ENCODE data around the gene SPATA32. TPM values are rescaled to one million over a fixed set of nuclear protein-coding genes. Genes with fewer than 3 reads are reported as not detected.
A peak's percentile ranks its signal among the peaks of the same experiment; 100 is the strongest.
"Not testable (repeated sequence)": the region's sequence is repeated elsewhere in the genome, so short reads cannot be mapped to it uniquely, and the experiment has no call there.

SPATA32 gene
- total RNA-seq, 1 experiment from 2014 or later: not detected

DNA sequence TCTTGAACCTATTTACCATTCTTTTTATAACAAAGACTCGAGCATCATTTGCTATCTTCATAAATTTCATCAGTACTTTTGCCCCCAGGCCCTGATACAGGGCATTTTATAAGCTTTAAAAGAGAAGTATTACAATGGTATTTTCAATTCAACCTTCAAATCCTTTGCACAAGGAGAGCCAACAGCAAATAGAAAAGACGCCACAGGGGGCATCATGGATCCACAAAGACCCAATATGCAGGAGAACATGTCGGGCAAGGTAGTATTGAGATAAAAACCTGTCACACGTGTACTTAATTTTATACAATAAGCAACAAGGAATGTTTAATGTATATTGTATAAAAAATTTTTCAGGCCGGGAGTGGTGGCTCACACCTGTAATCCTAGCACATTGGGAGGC is 44.7 kb upstream of the SPATA32 start:
- no peaks in the 10 kb centered on the region for H3K9me3 Mint-ChIP-seq (ENCODE audit: unreplicated experiment)
- POLR2A ChIA-PET: interaction anchor here (0.6 to 7.6 kb wide), 9 partner anchors 12 to 516 kb away, joined by 3 to 88 read pairs (median 3); partner anchors contain the start of gene MAP3K14
- peaks cover 17% of the 10 kb centered on the region for H3K4me1 Mint-ChIP-seq (ENCODE audit: insufficient read depth, unreplicated experiment)
- intact Hi-C loops (cut with micrococcal nuclease): no loop called here
- H3K27me3 Mint-ChIP-seq (ENCODE audit: insufficient read depth, unreplicated experiment): no peaks in the 10 kb centered on the region
- TF ChIP-seq, protein P1, sequence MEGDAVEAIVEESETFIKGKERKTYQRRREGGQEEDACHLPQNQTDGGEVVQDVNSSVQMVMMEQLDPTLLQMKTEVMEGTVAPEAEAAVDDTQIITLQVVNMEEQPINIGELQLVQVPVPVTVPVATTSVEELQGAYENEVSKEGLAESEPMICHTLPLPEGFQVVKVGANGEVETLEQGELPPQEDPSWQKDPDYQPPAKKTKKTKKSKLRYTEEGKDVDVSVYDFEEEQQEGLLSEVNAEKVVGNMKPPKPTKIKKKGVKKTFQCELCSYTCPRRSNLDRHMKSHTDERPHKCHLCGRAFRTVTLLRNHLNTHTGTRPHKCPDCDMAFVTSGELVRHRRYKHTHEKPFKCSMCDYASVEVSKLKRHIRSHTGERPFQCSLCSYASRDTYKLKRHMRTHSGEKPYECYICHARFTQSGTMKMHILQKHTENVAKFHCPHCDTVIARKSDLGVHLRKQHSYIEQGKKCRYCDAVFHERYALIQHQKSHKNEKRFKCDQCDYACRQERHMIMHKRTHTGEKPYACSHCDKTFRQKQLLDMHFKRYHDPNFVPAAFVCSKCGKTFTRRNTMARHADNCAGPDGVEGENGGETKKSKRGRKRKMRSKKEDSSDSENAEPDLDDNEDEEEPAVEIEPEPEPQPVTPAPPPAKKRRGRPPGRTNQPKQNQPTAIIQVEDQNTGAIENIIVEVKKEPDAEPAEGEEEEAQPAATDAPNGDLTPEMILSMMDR (IDR thresholded peaks at IDR 0.05; ENCODE audit: unreplicated experiment): no peak
- peaks cover 35% of the 10 kb centered on the region for H3K36me3 Mint-ChIP-seq (ENCODE audit: insufficient read depth, unreplicated experiment)
- no peak overlapping the region for H3K27ac Mint-ChIP-seq (ENCODE audit: low read depth, unreplicated experiment)
- no peak overlapping the region for H3K4me3 Mint-ChIP-seq (ENCODE audit: unreplicated experiment)
- no TSS peak for BruUV-seq (replicated peaks)
- no peak for DNase-seq (ENCODE audit: unreplicated experiment)
- CTCF ChIA-PET: interaction anchor here (0.6 to 5.4 kb wide), 6 partner anchors 11 to 356 kb away, joined by 3 to 17 read pairs (median 6); no protein-coding TSS in a partner anchor

DNA sequence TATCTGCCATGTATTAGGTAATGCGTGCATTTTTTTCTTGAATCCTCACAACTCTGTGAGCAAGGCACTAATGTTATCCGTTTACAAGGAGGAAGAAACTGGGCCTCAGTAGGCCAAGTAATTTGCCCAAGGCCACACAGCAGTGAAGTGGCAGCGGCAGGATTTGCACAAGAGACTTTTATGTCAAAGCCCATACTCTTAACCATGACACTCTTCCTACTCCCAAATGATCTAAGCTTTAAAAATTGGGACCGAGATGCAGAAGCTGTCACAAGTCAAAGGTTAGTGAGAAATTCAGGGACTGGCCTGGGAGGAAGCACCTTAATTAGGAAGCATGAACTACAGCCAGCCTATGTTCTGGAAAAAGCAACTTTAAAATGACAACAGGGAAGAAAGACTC is 44.2 kb upstream of the SPATA32 start:
- Mint-ChIP-seq H3K27ac (ENCODE audit: low read depth, unreplicated experiment) (no peak overlapping the region), H3K4me1 (ENCODE audit: insufficient read depth, unreplicated experiment) (peaks cover 11% of the 10 kb centered on the region), H3K4me3 (ENCODE audit: unreplicated experiment) (no peak overlapping the region), H3K9me3 (ENCODE audit: unreplicated experiment) (no peaks in the 10 kb centered on the region), H3K36me3 (ENCODE audit: insufficient read depth, unreplicated experiment) (peaks cover 35% of the 10 kb centered on the region), H3K27me3 (ENCODE audit: insufficient read depth, unreplicated experiment) (no peaks in the 10 kb centered on the region)
- TF ChIP-seq, protein P1 (IDR thresholded peaks at IDR 0.05; ENCODE audit: unreplicated experiment): no peak
- POLR2A ChIA-PET: interaction anchor here (0.6 to 7.6 kb wide), 10 partner anchors 12 to 516 kb away, joined by 3 to 88 read pairs (median 3); partner anchors contain the start of gene MAP3K14
- BruUV-seq (replicated peaks): no TSS peak
- intact Hi-C loops (cut with micrococcal nuclease): no loop called here
- CTCF ChIA-PET: interaction anchor here (0.6 to 5.4 kb wide), 4 partner anchors 11 to 355 kb away, joined by 3 to 17 read pairs (median 10); no protein-coding TSS in a partner anchor
- no peak for DNase-seq (ENCODE audit: unreplicated experiment)

- no peaks in the 10 kb centered on the region for H3K9me3 Mint-ChIP-seq (ENCODE audit: unreplicated experiment)
- no peak overlapping the region for H3K4me3 Mint-ChIP-seq (ENCODE audit: unreplicated experiment)
- CTCF ChIA-PET: interaction anchor here (1.8 to 5.4 kb wide), 3 partner anchors 10 to 29 kb away, joined by 6 to 17 read pairs (median 13); no protein-coding TSS in a partner anchor
- peak; percentile 49 for DNase-seq (ENCODE audit: unreplicated experiment)
- no peak overlapping the region for H3K27ac Mint-ChIP-seq (ENCODE audit: low read depth, unreplicated experiment)
- peaks cover 35% of the 10 kb centered on the region for H3K36me3 Mint-ChIP-seq (ENCODE audit: insufficient read depth, unreplicated experiment)
- no peaks in the 10 kb centered on the region for H3K27me3 Mint-ChIP-seq (ENCODE audit: insufficient read depth, unreplicated experiment)
- BruUV-seq (replicated peaks): no TSS peak
- TF ChIP-seq, protein P1 (IDR thresholded peaks at IDR 0.05; ENCODE audit: unreplicated experiment): no peak
- peaks cover 13% of the 10 kb centered on the region for H3K4me1 Mint-ChIP-seq (ENCODE audit: insufficient read depth, unreplicated experiment)
- POLR2A ChIA-PET: interaction anchor here (0.6 to 7.6 kb wide), 8 partner anchors 11 to 120 kb away, joined by 3 to 88 read pairs (median 3); partner anchors contain the start of gene MAP3K14
- intact Hi-C loops (cut with micrococcal nuclease): no loop called here
Observed at GRCh38 chr17:45305530-45306087, 43.7 kb upstream of the SPATA32 start.

DNA sequence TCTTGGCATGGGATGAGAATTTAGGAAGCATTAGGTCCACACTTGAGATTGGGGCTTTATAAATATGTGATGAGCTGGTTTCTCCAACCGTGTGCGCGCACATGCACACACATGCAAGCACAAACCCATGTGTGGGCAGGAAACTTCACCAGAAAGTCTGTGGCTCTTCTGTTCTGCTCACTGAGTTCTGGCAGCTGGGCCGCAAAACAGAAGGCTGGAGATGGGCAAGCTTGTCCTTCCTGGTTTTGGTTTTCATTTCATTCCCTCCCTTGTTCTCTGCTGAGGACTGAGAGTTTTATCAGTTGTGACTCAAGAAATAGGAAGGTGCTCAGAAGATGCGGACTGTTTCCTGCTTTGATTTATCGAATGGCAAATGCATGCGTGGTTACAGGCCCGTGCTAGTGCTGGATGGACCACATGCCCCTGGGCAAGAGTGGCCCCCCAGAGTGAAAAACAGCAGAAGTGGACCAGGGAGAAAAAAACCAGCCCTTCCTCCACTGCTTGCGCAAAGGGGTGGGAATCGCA is 40.8 kb upstream of the SPATA32 start:
- intact Hi-C loops (cut with micrococcal nuclease): no loop called here
- BruUV-seq (replicated peaks): no TSS peak
- H3K36me3 Mint-ChIP-seq (ENCODE audit: insufficient read depth, unreplicated experiment): peaks cover 31% of the 10 kb centered on the region
- no peaks in the 10 kb centered on the region for H3K27me3 Mint-ChIP-seq (ENCODE audit: insufficient read depth, unreplicated experiment)
- H3K4me1 Mint-ChIP-seq (ENCODE audit: insufficient read depth, unreplicated experiment): peaks cover 32% of the 10 kb centered on the region
- H3K27ac Mint-ChIP-seq (ENCODE audit: low read depth, unreplicated experiment): no peak overlapping the region
- POLR2A ChIA-PET: interaction anchor here (2.1 to 7.6 kb wide), 3 partner anchors 9 to 16 kb away, joined by 12 to 88 read pairs (median 16); partner anchors contain the start of gene MAP3K14
- H3K4me3 Mint-ChIP-seq (ENCODE audit: unreplicated experiment): no peak overlapping the region
- TF ChIP-seq, protein P1 (IDR thresholded peaks at IDR 0.05; ENCODE audit: unreplicated experiment): no peak
- no peaks in the 10 kb centered on the region for H3K9me3 Mint-ChIP-seq (ENCODE audit: unreplicated experiment)
- no peak for DNase-seq (ENCODE audit: unreplicated experiment)
- CTCF ChIA-PET: interaction anchor here (0.5 to 0.8 kb wide), 3 partner anchors 22 to 131 kb away, joined by 3 to 5 read pairs (median 4); no protein-coding TSS in a partner anchor

- ChIA-PET CTCF (interaction anchor here (0.5 to 0.8 kb wide), 2 partner anchors 43 to 131 kb away, joined by 3 to 4 read pairs; no protein-coding TSS in a partner anchor), POLR2A (interaction anchor here (0.6 to 7.6 kb wide), 4 partner anchors 9 to 16 kb away, joined by 4 to 88 read pairs (median 14); partner anchors contain the start of gene MAP3K14)
Observed at GRCh38 chr17:45302220-45302619, 40.3 kb upstream of the SPATA32 start.

More at GRCh38 chr17:45302220-45302619, 40.3 kb upstream of the SPATA32 start:
- H3K4me3 Mint-ChIP-seq (ENCODE audit: unreplicated experiment); intact Hi-C loops (cut with micrococcal nuclease); BruUV-seq (replicated peaks); H3K9me3 Mint-ChIP-seq (ENCODE audit: unreplicated experiment); H3K27me3 Mint-ChIP-seq (ENCODE audit: insufficient read depth, unreplicated experiment); H3K27ac Mint-ChIP-seq (ENCODE audit: low read depth, unreplicated experiment); DNase-seq (ENCODE audit: unreplicated experiment): not testable (repeated sequence)
- peaks cover 28% of the 10 kb centered on the region for H3K36me3 Mint-ChIP-seq (ENCODE audit: insufficient read depth, unreplicated experiment)
- peaks cover 27% of the 10 kb centered on the region for H3K4me1 Mint-ChIP-seq (ENCODE audit: insufficient read depth, unreplicated experiment)

All from MCF 10A (cell line).